ENCODE data around the gene DMGDH.

DMGDH gene

DNA sequence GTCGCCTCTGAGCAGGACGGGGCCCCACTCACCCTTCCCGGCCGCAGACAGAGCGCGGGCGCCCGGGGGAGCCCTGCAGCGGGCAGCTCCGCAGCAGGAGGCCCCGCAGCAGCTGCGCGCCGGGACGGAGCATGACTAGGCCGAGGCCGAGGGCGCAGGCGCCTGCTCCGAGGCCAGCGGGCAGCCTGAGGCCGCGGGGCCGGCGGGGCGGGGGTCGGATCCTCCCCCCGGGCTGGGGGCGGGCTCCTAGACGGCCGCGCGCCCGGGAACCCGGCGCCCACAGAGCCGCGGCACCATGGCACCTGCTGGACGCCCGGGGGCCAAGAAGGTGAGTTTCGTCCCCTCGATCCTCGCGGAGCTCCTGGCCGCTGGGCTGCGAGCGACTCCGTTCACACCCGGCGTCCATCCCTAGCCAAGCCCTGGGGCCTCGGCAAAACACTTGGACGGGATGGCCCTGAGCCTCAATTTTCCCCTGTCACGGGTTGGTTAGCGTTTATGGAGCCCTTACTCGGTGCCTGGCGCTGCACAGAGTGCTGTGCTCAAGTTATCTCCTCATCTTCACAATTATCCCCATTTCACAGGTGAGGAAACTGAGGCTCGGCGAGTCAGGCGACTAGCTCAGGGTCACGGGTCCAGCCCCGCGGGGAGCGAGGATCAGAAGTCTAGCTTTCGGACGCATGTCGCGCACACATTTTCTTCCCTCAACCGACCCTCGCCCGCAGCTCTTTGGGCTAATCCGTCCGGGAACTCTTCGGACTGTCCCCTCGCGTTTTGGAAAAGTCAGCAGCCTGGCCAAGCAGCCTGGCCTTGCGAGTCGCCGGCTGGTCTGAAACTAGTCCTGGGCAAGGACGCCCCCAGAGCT is at the start of gene DMGDH, which contains the start of gene BHMT2:
Gene DMGDH, minus strand, starts transcription at position 187 of the 862 bp plus-strand sequence. Its CDS starts 54 bp downstream, at position 133.
Gene BHMT2, plus strand, starts transcription at position 280 of the 862 bp plus-strand sequence. Its CDS starts 16 bp downstream, at position 296.
- no peak for DNase-seq

GRCh38 chr5:79112703-79113058 is 43.2 kb upstream of the DMGDH start:
- no peak for DNase-seq

- no peak for DNase-seq
Measured at GRCh38 chr5:79111960-79112702, 42.7 kb upstream of the DMGDH start.

- no peak for DNase-seq
Measured at GRCh38 chr5:79111387-79111959, 42.0 kb upstream of the DMGDH start, which contains the start of gene BHMT. TSS of gene BHMT (plus strand) at chr5:79111809. CDS start at chr5:79111886, 77 bp downstream.

DNA sequence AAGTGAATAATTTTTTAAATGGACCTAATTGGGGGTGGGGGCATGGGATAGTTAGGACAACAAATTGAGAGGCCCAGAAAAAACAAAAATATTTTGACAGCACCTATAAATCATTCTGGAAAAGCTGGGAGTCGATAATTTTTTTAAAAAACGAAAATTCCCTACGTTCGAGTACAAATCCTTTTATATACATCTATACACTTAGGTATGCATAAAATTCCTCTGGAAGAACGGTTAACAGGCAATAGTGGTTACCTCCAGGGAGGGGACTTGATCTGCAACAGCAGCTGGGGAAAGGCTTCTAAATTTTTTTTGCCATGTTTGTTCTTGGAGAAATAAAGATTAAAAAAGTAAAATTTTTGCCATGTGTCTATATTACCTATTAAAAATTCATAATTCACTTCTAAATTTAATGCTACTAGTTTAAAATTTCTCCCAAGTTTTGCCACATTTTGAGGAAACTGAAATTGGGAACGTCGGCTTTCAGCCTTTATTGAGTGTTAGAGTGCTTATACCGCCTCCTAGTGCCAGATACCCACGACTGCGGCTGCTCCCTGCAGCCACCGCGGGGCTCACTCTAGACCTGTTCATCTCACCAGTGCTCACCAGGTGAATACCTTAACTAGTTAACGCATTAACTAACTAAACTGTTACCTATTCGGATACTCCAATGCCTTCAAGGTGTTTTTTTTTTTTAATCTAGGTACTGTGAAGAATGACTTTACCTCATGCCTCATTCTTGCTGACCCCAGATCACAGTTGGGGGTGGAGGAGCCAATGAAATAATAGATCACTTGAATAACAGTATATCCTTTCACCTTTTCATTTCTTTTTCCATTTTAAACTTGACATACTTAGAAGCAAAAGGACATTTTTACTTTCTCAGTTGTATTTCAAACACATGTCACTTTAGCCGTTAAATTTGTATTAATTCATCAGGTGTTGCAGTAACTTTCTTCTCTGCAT is 40.3 kb upstream of the DMGDH start:
- peak; percentile 44 for DNase-seq

DNA sequence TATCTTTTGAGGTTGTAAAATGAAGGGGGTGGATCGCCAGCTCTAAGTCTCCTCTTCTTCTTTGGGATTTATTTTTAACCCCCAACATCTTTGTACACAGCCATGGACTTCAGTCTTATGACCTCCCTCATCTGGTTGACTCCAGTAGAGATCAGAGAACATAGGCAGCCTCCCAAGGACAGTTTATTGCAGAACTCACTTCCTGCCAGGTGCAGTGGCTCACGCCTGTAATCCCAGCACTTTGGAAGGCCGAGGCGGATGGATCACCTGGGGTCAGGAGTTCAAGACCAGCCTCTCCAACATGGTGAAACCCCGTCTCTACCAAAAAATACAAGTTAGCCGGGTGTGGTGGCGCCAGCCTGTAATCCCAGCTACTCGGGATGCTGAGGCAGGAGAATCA is 39.3 kb upstream of the DMGDH start:
- DNase-seq = no peak

DNA sequence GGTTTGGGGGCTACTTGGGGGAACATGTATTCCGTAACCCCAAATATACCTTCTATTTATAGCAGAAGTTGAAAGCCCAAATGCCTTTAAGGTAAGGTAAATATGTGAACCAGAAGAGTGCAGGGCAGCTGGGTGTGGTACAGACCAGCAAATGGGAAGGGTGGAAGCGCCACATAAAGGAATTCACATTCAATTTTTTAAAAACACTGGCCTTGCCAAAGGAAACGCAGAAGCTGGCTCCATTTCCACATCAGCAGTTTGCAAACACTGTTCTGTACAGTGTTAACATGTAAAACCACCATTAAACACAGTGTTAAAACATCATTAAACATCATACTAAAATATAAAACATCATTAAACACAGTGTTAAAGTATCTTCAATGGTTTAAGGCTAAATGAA is 38.6 kb upstream of the DMGDH start:
- no peak for DNase-seq

DNA sequence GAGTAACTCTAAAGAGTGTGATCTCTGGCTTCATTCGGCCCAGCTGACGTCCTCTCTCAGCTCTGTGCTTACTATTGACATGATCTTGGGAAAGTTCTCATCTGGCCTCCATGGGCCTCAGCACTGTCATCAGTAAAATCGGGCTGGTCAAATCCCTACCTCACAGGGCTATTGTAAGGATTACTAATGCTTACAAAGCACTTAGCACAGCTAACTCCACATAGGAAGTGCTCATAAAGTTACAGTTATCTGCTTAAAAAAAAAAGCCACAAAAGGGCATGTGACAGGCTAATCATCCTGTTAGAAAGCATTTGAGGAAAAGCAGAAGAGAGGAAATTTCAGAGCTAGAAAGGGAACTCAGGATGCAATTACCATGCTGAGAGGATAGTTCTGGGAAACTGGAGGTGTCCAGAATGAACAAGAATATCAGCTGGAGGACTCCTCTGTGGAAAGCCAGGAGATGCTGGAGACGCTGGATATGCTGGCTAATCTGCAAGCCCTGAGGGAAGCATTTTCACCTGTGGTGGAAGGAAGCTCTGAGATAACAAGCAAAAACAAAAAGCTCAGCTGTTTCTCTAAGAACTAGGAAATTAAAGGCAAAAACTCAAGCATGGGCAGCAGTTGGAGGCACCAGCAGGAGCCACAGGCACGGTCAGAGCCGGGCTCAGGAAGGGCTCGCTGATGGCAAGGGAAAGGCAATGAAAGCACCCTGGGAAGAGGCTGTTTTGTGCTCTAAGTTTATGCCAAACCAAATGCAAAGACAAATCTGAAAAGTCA is 37.7 kb upstream of the DMGDH start:
- DNase-seq = no peak

DNA sequence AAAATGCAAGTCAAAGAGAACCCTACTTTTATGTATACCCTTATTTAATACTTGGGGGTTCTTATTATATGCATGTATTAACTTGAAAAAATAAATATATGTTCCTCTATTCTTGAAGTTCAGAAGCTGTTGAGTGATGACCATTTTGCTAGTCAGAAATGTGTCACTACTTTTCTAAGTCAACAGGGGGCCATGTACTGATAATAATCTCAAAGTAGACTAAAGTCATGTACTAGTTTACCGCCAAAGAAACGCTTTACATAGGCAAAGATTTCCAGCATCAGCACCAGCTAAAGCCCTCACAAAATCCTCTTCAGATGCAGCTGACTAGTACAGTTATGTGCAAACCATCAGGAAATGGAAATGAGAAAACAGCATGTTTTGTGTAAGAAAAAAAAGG is 36.4 kb upstream of the DMGDH start:
- no peak for DNase-seq

- no peak for DNase-seq
Measured at GRCh38 chr5:79093762-79094161, 24.3 kb upstream of the DMGDH start.

GRCh38 chr5:79091064-79091463 is 21.6 kb upstream of the DMGDH start:
- DNase-seq = no peak

GRCh38 chr5:79088507-79088906 is 19.0 kb upstream of the DMGDH start:
- DNase-seq = no peak

DNA sequence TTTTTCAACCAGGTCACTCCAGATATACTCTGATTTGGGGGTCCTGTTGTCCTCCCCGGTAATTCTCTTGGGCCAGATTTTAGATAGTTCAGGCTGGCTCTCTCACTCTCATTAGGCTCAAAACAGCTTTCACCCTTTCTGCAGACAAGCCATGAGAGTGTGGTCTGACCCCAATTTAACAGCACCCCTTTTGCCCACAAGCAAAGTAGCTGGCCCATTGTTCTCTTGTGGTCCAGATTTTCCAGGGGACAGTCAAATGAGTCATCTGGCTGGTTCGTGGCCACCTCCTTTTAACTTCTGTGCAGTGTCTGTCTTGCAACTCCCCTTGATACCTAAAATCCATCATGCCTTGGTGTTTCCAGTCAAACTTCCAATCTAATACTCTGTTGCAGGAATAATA is 16.6 kb upstream of the DMGDH start:
- DNase-seq = no peak

GRCh38 chr5:79081779-79082178 is 12.3 kb upstream of the DMGDH start:
- no peak for DNase-seq

GRCh38 chr5:79080804-79081203 is 11.3 kb upstream of the DMGDH start:
- DNase-seq = no peak

- no peak for DNase-seq
Measured at GRCh38 chr5:79077680-79078365, 8.3 kb upstream of the DMGDH start.

GRCh38 chr5:79076819-79077218 is 7.3 kb upstream of the DMGDH start:
- no peak for DNase-seq

- DNase-seq = no peak
Measured at GRCh38 chr5:79075646-79076426, 6.4 kb upstream of the DMGDH start.

GRCh38 chr5:79074641-79075040 is 5.2 kb upstream of the DMGDH start:
- DNase-seq = no peak

GRCh38 chr5:79070350-79070667 is 835 bp upstream of the DMGDH start:
- no peak for DNase-seq

All from stimulated activated CD8-positive, alpha-beta memory T cell treated with anti-CD3 and anti-CD28 coated beads, Interleukin-4, amount 100 ng/mL, for 48 hours (primary cell).